Left lung (tissue), 10 donors: ENCODE measurements around the gene EFNA5. TPM values are rescaled to one million over a fixed set of nuclear protein-coding genes. Genes with fewer than 3 reads are reported as not detected.

Source experiments
- ATAC-seq: fragments of 200-7000 bp; cut with Tn5 transposase; one replicate; pipeline ENCODE4 v1.9.1; 2020; ENCODE audit warnings: moderate library complexity
- DNase-seq, 4 donors: peaks; one replicate each; pipeline ENCODE4 v3.0.0-alpha.2; 2013 to 2020
- H3K27ac ChIP-seq, 2 donors: fragments of 200-600 bp; sonication (generic) in 1 of 2; one replicate each; pipeline versions ENCODE4 v1.5.0 to v1.8.0; 2020 to 2021
- H3K27me3 ChIP-seq, 2 donors: fragments of 200-600 bp; sonication (generic) in 1 of 2; one replicate each; pipeline versions ENCODE4 v1.5.0 to v1.8.0; 2020 to 2021
- H3K36me3 ChIP-seq, 2 donors: fragments of 200-600 bp; sonication (generic) in 1 of 2; one replicate each; pipeline versions ENCODE4 v1.5.0 to v1.8.0; 2020 to 2021
- H3K4me1 ChIP-seq, 2 donors: fragments of 200-600 bp; one replicate each; pipeline ENCODE4 v1.8.0; 2021
- H3K4me3 ChIP-seq, 2 donors: fragments of 200-600 bp; sonication (generic) in 1 of 2; one replicate each; pipeline versions ENCODE4 v1.5.0 to v1.8.0; 2020 to 2021; ENCODE audit warnings: mild to moderate bottlenecking in 1 of 2
- H3K9me3 ChIP-seq, 2 donors: fragments of 200-600 bp; sonication (generic) in 1 of 2; one replicate each; pipeline versions ENCODE4 v1.5.0 to v1.8.0; 2020 to 2021
- intact Hi-C, 2 donors: fragments of 100-400 bp; cut with DNase I; formaldehyde crosslinking; loops; one replicate each; pipeline versions ENCODE4 v1.11.2 to v1.14.2; 2022
- polyA plus RNA-seq, 6 donors: library from polyadenylated mRNA; unstranded; fragments of 120-200 nt; gene quantifications; one replicate each; pipeline ENCODE4 v1.2.1, GENCODE V29; 2013; ENCODE audit not compliant: insufficient read length in 6 of 6
- total RNA-seq, 2 donors: library from RNA; stranded (reverse); fragmentation: NEBNext Ultra II Directional; extraction: Animal tissue kit (Norgen Biotek cat#: 25700); gene quantifications; one replicate each; pipeline ENCODE4 v1.2.1, GENCODE V29; 2021
- TF ChIP-seq, protein P1 (sequence below), 2 donors: fragments of 200-600 bp; sonication (generic) in 1 of 2; IDR thresholded peaks; one replicate each; pipeline versions ENCODE4 v1.5.0 to v1.8.0; 2021; ENCODE audit warnings: antibody characterized with exemption in 2 of 2
- donor health status: DM: no; HTN: yes; CAD: no.
- donor health status: DM: no; HTN: no; CAD: no.

The EFNA5 gene
- total and polyA plus RNA-seq, 8 donors = 8.8 to 28.3 (median 22.8) TPM

DNA sequence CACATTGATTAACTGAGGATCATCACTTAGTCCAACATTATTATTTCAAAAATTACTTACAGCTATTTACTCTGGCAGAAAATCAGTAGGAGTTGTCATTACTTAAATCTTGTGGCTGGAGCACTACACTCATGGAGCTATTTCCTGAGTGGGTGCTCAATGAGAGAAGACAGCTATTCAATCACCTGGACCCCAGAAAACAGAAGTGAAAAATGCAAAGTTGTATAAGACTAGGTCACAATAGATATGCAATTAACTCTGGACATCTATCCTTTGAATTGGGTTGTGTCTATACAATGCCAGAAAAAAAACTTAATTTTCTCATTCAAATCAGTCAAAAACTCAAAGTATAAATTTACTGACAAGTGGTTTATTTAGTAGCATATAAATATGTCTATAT, 340.9 kb downstream of the EFNA5 start:
- intact Hi-C loops = no loop called here

More for the DNA sequence above, 340.9 kb downstream of the EFNA5 start:
- no peak overlapping the region for H3K4me3 ChIP-seq
- DNase-seq = no peak
- H3K27me3 ChIP-seq = no peaks in the 10 kb centered on the region
- no peak overlapping the region for H3K27ac ChIP-seq
- no peaks in the 10 kb centered on the region for H3K4me1 ChIP-seq
- H3K36me3 ChIP-seq = no peaks in the 10 kb centered on the region
- no peak for ATAC-seq
- H3K9me3 ChIP-seq = no peaks in the 10 kb centered on the region
- TF ChIP-seq, protein P1, sequence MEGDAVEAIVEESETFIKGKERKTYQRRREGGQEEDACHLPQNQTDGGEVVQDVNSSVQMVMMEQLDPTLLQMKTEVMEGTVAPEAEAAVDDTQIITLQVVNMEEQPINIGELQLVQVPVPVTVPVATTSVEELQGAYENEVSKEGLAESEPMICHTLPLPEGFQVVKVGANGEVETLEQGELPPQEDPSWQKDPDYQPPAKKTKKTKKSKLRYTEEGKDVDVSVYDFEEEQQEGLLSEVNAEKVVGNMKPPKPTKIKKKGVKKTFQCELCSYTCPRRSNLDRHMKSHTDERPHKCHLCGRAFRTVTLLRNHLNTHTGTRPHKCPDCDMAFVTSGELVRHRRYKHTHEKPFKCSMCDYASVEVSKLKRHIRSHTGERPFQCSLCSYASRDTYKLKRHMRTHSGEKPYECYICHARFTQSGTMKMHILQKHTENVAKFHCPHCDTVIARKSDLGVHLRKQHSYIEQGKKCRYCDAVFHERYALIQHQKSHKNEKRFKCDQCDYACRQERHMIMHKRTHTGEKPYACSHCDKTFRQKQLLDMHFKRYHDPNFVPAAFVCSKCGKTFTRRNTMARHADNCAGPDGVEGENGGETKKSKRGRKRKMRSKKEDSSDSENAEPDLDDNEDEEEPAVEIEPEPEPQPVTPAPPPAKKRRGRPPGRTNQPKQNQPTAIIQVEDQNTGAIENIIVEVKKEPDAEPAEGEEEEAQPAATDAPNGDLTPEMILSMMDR (IDR thresholded peaks at IDR 0.05) = no peak
